ENCODE measurements around the gene UBTF. TPM values are rescaled to one million over a fixed set of nuclear protein-coding genes. Genes with fewer than 3 reads are reported as not detected.

UBTF gene
- total and polyA plus RNA-seq, 2 of the 8 experiments (the other 6 are each of a cell fraction or from before 2014, with no cell fraction given) = 14.7 to 106 TPM

GRCh38 chr17:44222112-44222869 is 2.8 kb upstream of the UBTF start (continued):
- TF ChIP-seq CREB1 (IDR thresholded peaks at IDR 0.05) (0 out of 2 replicates have a peak, but pooled peaks have one; percentile 3), PHF8 (conservative IDR thresholded peaks at IDR 0.05; ENCODE audit: low read depth, low read length) (0 out of 2 replicates have a peak, but pooled peaks have one; percentile 30), POLR2A (IDR thresholded peaks at IDR 0.05; ENCODE audit: control extremely low read depth in 1 of 2, low read depth in 2 of 2, low read length in 2 of 2) (peak in 1 of 2 experiments; percentile 53; a peak in 1 of 3 replicates), RAD21 (IDR thresholded peaks at IDR 0.05 in 1 of 2, conservative IDR thresholded peaks at IDR 0.05 in 1 of 2; ENCODE audit: low read depth in 2 of 2, low read length in 2 of 2) (peak in 1 of 2 experiments; percentile 25; a peak in 1 of 4 replicates), TAF7 (optimal IDR thresholded peaks at IDR 0.05; ENCODE audit: borderline replicate concordance, low read depth, low read length) (no peak), EZH2 (IDR thresholded peaks at IDR 0.05; ENCODE audit: low read depth, low read length, severe bottlenecking) (no peak), CTBP2 (IDR thresholded peaks at IDR 0.05; ENCODE audit: borderline replicate concordance, insufficient read depth, insufficient read length, low read length) (peak; percentile 42), YY1 (IDR thresholded peaks at IDR 0.05; ENCODE audit: low read depth, low read length) (no peak), HDAC2 (IDR thresholded peaks at IDR 0.05; ENCODE audit: borderline replicate concordance in 1 of 2, low read depth in 2 of 2, low read length in 2 of 2) (0 out of 4 replicates have a peak, but pooled peaks of 1 of the 2 experiments have one; percentile 66), MAX (IDR thresholded peaks at IDR 0.05) (0 out of 2 replicates have a peak, but pooled peaks have one; percentile 4), HDAC6 (IDR thresholded peaks at IDR 0.05; ENCODE audit: low read depth, low read length) (no peak)
